H9 (cell line): ENCODE results near the gene ANKIB1. TPM values are rescaled to one million over a fixed set of nuclear protein-coding genes. Genes with fewer than 3 reads are reported as not detected.

Source experiments
- DNase-seq: peaks from one replicate; pipeline ENCODE4 v3.0.0-alpha.2; 2017
- H2AFZ ChIP-seq: one replicate; pipeline ENCODE4 v1.6.1; 2013; ENCODE audit warnings: mild to moderate bottlenecking, low read length, control low read depth, moderate library complexity
- H2AK5ac ChIP-seq: 2 replicates; pipeline ENCODE4 v1.6.1; 2013; ENCODE audit warnings: low read length, control low read depth, mixed read lengths; ENCODE audit not compliant: insufficient read length
- H2BK120ac ChIP-seq: one replicate; pipeline ENCODE4 v1.6.1; 2013; ENCODE audit warnings: low read depth, mild to moderate bottlenecking, low read length, control low read depth, inconsistent platforms; ENCODE audit not compliant: poor library complexity, severe bottlenecking
- H2BK12ac ChIP-seq: 2 replicates; pipeline ENCODE4 v1.6.1; 2013; ENCODE audit warnings: low read length, control low read depth, mixed read lengths, low read depth; ENCODE audit not compliant: insufficient read length
- H2BK15ac ChIP-seq: 2 replicates; pipeline ENCODE4 v1.6.1; 2013; ENCODE audit warnings: low read depth, low read length, control low read depth
- H2BK20ac ChIP-seq: one replicate; pipeline ENCODE4 v1.6.1; 2013; ENCODE audit warnings: low read depth, mild to moderate bottlenecking, low read length, control low read depth, inconsistent platforms; ENCODE audit not compliant: poor library complexity, severe bottlenecking
- H2BK5ac ChIP-seq: 2 replicates; pipeline ENCODE4 v1.6.1; 2013; ENCODE audit warnings: low read length, control low read depth, mixed read lengths; ENCODE audit not compliant: insufficient read length
- H3K14ac ChIP-seq: 2 replicates; pipeline ENCODE4 v1.6.1; 2013; ENCODE audit warnings: low read length, control low read depth; ENCODE audit not compliant: insufficient read depth
- H3K18ac ChIP-seq: 2 replicates; pipeline ENCODE4 v1.6.1; 2013; ENCODE audit warnings: low read depth, mild to moderate bottlenecking, mixed read lengths, low read length, control low read depth; ENCODE audit not compliant: insufficient read length
- H3K23ac ChIP-seq: 2 replicates; pipeline ENCODE4 v1.6.1; 2013; ENCODE audit warnings: low read length, control low read depth, mixed read lengths, low read depth; ENCODE audit not compliant: insufficient read length
- H3K23me2 ChIP-seq: 2 replicates; pipeline ENCODE4 v1.6.1; 2013; ENCODE audit warnings: low read depth, mild to moderate bottlenecking, mixed read lengths, low read length, control low read depth; ENCODE audit not compliant: insufficient read length, poor library complexity, severe bottlenecking
- H3K27ac ChIP-seq: 2 replicates; pipeline ENCODE4 v1.5.1; 2013; ENCODE audit warnings: low read length, control low read depth, mixed read lengths, low read depth; ENCODE audit not compliant: insufficient read length
- H3K27me3 ChIP-seq: 2 replicates; pipeline ENCODE4 v1.6.1; 2013; ENCODE audit warnings: low read length, control low read depth, inconsistent platforms; ENCODE audit not compliant: insufficient read depth
- H3K4ac ChIP-seq: 2 replicates; pipeline ENCODE4 v1.6.1; 2013; ENCODE audit warnings: low read depth, mild to moderate bottlenecking, control low read depth, inconsistent platforms, low read length, moderate library complexity
- H3K4me1 ChIP-seq: 2 replicates; pipeline ENCODE4 v1.6.1; 2013; ENCODE audit warnings: low read length, control low read depth, inconsistent platforms; ENCODE audit not compliant: insufficient read depth
- H3K4me2 ChIP-seq: 2 replicates; pipeline ENCODE4 v1.6.1; 2013; ENCODE audit warnings: low read length, control low read depth, mixed read lengths; ENCODE audit not compliant: insufficient read length, insufficient read depth
- H3K56ac ChIP-seq: 2 replicates; pipeline ENCODE4 v1.6.1; 2013; ENCODE audit warnings: low read depth, mild to moderate bottlenecking, mixed read lengths, low read length, control low read depth; ENCODE audit not compliant: insufficient read length
- H3K79me1 ChIP-seq: 2 replicates; pipeline ENCODE4 v1.6.1; 2013; ENCODE audit warnings: low read depth, mild to moderate bottlenecking, moderate library complexity, low read length, control low read depth, inconsistent platforms; ENCODE audit not compliant: insufficient read depth, poor library complexity, severe bottlenecking
- H3K79me2 ChIP-seq: 2 replicates; pipeline ENCODE4 v1.6.1; 2013; ENCODE audit warnings: low read length, control low read depth, inconsistent platforms; ENCODE audit not compliant: insufficient read depth
- H3K9ac ChIP-seq: 2 replicates; pipeline ENCODE4 v1.6.1; 2013; ENCODE audit warnings: low read length, control low read depth, mixed read lengths; ENCODE audit not compliant: insufficient read length; ENCODE audit errors: extremely low read depth
- H3K9me3 ChIP-seq: one replicate; pipeline ENCODE4 v1.6.1; 2013; ENCODE audit warnings: low read depth, low read length, inconsistent platforms; ENCODE audit not compliant: control insufficient read depth
- H3T11ph ChIP-seq: one replicate; pipeline ENCODE4 v1.6.1; 2013; ENCODE audit warnings: mild to moderate bottlenecking, low read length, control low read depth, inconsistent platforms
- H4K20me1 ChIP-seq: one replicate; pipeline ENCODE4 v1.6.1; 2013; ENCODE audit not compliant: control insufficient read depth, insufficient read length, insufficient read depth
- H4K5ac ChIP-seq: 2 replicates; pipeline ENCODE4 v1.6.1; 2013; ENCODE audit warnings: low read depth, mild to moderate bottlenecking, mixed read lengths, low read length, control low read depth; ENCODE audit not compliant: insufficient read length
- H4K8ac ChIP-seq: replicated peaks from 2 replicates; pipeline ENCODE4 v1.6.1; 2013; ENCODE audit warnings: low read length, control low read depth, mixed read lengths, low read depth; ENCODE audit not compliant: insufficient read length
- H4K91ac ChIP-seq: 2 replicates; pipeline ENCODE4 v1.6.1; 2013; ENCODE audit warnings: low read depth, mild to moderate bottlenecking, moderate library complexity, mixed read lengths, low read length, control low read depth; ENCODE audit not compliant: insufficient read length
- H3K27ac Mint-ChIP-seq, 3 experiments: 2 replicates in 2 of 3; 3 replicates in 1 of 3; pipeline ENCODE4 v1.8.0; 2020 to 2021; ENCODE audit warnings: mixed read lengths in 3 of 3, mild to moderate bottlenecking in 1 of 3, moderate library complexity in 1 of 3
- H3K27me3 Mint-ChIP-seq: 2 replicates; pipeline ENCODE4 v1.8.0; 2021; ENCODE audit warnings: low read depth, mild to moderate bottlenecking, moderate library complexity, mixed read lengths
- H3K36me3 Mint-ChIP-seq, 3 experiments: 2 replicates in 2 of 3; 3 replicates in 1 of 3; pipeline ENCODE4 v1.8.0; 2020 to 2021; ENCODE audit warnings: low read depth in 3 of 3, mixed read lengths in 3 of 3; ENCODE audit not compliant: insufficient read depth in 1 of 3
- H3K4me1 Mint-ChIP-seq, 2 experiments: 2 replicates each; pipeline ENCODE4 v1.8.0; 2020; ENCODE audit warnings: mixed read lengths in 2 of 2
- H3K4me3 Mint-ChIP-seq, 2 experiments: 2 replicates in 1 of 2; 3 replicates in 1 of 2; pipeline ENCODE4 v1.8.0; 2020 to 2021; ENCODE audit warnings: mild to moderate bottlenecking in 2 of 2, mixed read lengths in 2 of 2, moderate library complexity in 1 of 2
- H3K9me3 Mint-ChIP-seq, 2 experiments: 2 replicates in 1 of 2; 3 replicates in 1 of 2; pipeline ENCODE4 v1.8.0; 2020; ENCODE audit warnings: mild to moderate bottlenecking in 2 of 2, mixed read lengths in 2 of 2, moderate library complexity in 1 of 2
- WGBS: extraction: QIAGEN DNeasy Blood & Tissue Kit; methylation state at CpG from one replicate; pipeline ENCODE4 v1.1.7; 2013; ENCODE audit warnings: missing lambda C conversion rate, low lambda C conversion rate, mixed read lengths; ENCODE audit not compliant: insufficient read length; ENCODE audit errors: extremely low coverage; 5-methylcytosine and 5-hydroxymethylcytosine counted together
- total RNA-seq: library from RNA; stranded (reverse); gene quantifications from 2 replicates; pipeline ENCODE4 v1.2.1, GENCODE V29; 2021
- TF ChIP-seq, protein P1 (sequence below): fragments of 200-600 bp; sonication (generic); conservative IDR thresholded peaks from 3 replicates; pipeline ENCODE4 v1.8.0; 2021; ENCODE audit warnings: antibody characterized with exemption, mild to moderate bottlenecking

Gene ANKIB1
- total RNA-seq, 1 experiment from 2014 or later = 42.0 TPM

- H2BK20ac ChIP-seq = no peak overlapping the region
- H3K9me3 Mint-ChIP-seq = no peaks in the 10 kb centered on the region
- no peak overlapping the region for H2BK12ac ChIP-seq
- H3K18ac ChIP-seq = no peak overlapping the region
- H4K20me1 ChIP-seq = no peaks in the 10 kb centered on the region
- H3K4me1 ChIP-seq = no peaks in the 10 kb centered on the region
- H3K9me3 ChIP-seq = no peaks in the 10 kb centered on the region
- DNase-seq = no peak
- no peaks in the 10 kb centered on the region for H3K27me3 ChIP-seq
- no peak overlapping the region for H3K4ac ChIP-seq
- no peak overlapping the region for H2BK5ac ChIP-seq
- H3T11ph ChIP-seq = no peak overlapping the region
- H4K91ac ChIP-seq = no peak overlapping the region
- 0 out of 7 replicates have a peak overlapping the region, but pooled peaks of 2 of the 3 experiments have one; percentile 1 to 7 for H3K27ac Mint-ChIP-seq
- H3K9ac ChIP-seq = no peak overlapping the region
- no peak overlapping the region for H4K8ac ChIP-seq
- no peaks in the 10 kb centered on the region for H3K79me1 ChIP-seq
- no peaks in the 10 kb centered on the region for H3K79me2 ChIP-seq
- H2BK120ac ChIP-seq = no peak overlapping the region
- no peak overlapping the region for H3K27ac ChIP-seq
- no peaks in the 10 kb centered on the region for H3K23me2 ChIP-seq
- H3K4me2 ChIP-seq = no peak overlapping the region
- no peak overlapping the region for H4K5ac ChIP-seq
- H3K27me3 Mint-ChIP-seq = no peaks in the 10 kb centered on the region
- TF ChIP-seq, protein P1, sequence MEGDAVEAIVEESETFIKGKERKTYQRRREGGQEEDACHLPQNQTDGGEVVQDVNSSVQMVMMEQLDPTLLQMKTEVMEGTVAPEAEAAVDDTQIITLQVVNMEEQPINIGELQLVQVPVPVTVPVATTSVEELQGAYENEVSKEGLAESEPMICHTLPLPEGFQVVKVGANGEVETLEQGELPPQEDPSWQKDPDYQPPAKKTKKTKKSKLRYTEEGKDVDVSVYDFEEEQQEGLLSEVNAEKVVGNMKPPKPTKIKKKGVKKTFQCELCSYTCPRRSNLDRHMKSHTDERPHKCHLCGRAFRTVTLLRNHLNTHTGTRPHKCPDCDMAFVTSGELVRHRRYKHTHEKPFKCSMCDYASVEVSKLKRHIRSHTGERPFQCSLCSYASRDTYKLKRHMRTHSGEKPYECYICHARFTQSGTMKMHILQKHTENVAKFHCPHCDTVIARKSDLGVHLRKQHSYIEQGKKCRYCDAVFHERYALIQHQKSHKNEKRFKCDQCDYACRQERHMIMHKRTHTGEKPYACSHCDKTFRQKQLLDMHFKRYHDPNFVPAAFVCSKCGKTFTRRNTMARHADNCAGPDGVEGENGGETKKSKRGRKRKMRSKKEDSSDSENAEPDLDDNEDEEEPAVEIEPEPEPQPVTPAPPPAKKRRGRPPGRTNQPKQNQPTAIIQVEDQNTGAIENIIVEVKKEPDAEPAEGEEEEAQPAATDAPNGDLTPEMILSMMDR = no peak
- no peak overlapping the region for H2AK5ac ChIP-seq
- no peak overlapping the region for H2BK15ac ChIP-seq
- no peak overlapping the region for H3K14ac ChIP-seq
- no peak overlapping the region for H3K4me3 Mint-ChIP-seq
- WGBS = no CpG with 5 or more reads among the region's 2 CpGs
- H3K56ac ChIP-seq = no peak overlapping the region
- peaks cover 0 to 14% (median 12%) of the 10 kb centered on the region in 3 experiments; a peak in 5 of 7 replicates for H3K36me3 Mint-ChIP-seq
- no peak overlapping the region for H2AFZ ChIP-seq
- no peaks in the 10 kb centered on the region for H3K4me1 Mint-ChIP-seq
- H3K23ac ChIP-seq = no peak overlapping the region
Observed at GRCh38 chr7:92303761-92304160, 58.0 kb downstream of the ANKIB1 start.
